DOHH2 (cell line): ENCODE results near the gene USP40.

Experiments used
- H3F3A ChIP-seq: fragments of 200-600 bp; sonication (generic), shearing (Covaris generic); 2 replicates; pipeline ENCODE4 v1.6.0; 2016; ENCODE audit warnings: antibody characterized with exemption, mild to moderate bottlenecking; ENCODE audit not compliant: control insufficient read depth, insufficient read depth
- H3K27ac ChIP-seq: fragments of 200-600 bp; sonication (generic); 2 replicates; pipeline ENCODE4 v1.5.1; 2014; ENCODE audit warnings: low read depth, mild to moderate bottlenecking, low read length, moderate library complexity
- H3K27me3 ChIP-seq: fragments of 200-600 bp; sonication (generic); 2 replicates; pipeline ENCODE4 v1.6.1; 2014; ENCODE audit warnings: mild to moderate bottlenecking, low read length, mixed read lengths; ENCODE audit not compliant: control insufficient read depth
- H3K36me3 ChIP-seq: fragments of 200-600 bp; sonication (generic); 2 replicates; pipeline ENCODE4 v1.6.1; 2014; ENCODE audit warnings: mild to moderate bottlenecking, low read length, moderate library complexity, mixed read lengths; ENCODE audit not compliant: control insufficient read depth
- H3K4me1 ChIP-seq: fragments of 200-600 bp; sonication (generic); 2 replicates; pipeline ENCODE4 v1.6.1; 2014; ENCODE audit warnings: mild to moderate bottlenecking, low read length, mixed read lengths; ENCODE audit not compliant: control insufficient read depth
- H3K4me2 ChIP-seq: fragments of 200-600 bp; sonication (generic); 2 replicates; pipeline ENCODE4 v1.6.0; 2014; ENCODE audit warnings: mild to moderate bottlenecking, low read length, moderate library complexity
- H3K4me3 ChIP-seq: fragments of 200-600 bp; sonication (generic); 2 replicates; pipeline ENCODE4 v1.5.1; 2014; ENCODE audit warnings: mild to moderate bottlenecking, low read length, mixed read lengths
- H3K79me2 ChIP-seq: fragments of 200-600 bp; sonication (generic); 2 replicates; pipeline ENCODE4 v1.6.1; 2014; ENCODE audit warnings: mild to moderate bottlenecking, low read length, mixed read lengths; ENCODE audit not compliant: control insufficient read depth
- H3K9me2 ChIP-seq: fragments of 200-600 bp; sonication (generic); replicated peaks from 2 replicates; pipeline ENCODE4 v1.6.1; 2014; ENCODE audit warnings: mild to moderate bottlenecking, low read length, mixed read lengths; ENCODE audit not compliant: control insufficient read depth
- H3K9me3 ChIP-seq: fragments of 200-600 bp; sonication (generic); 2 replicates; pipeline ENCODE4 v1.6.1; 2014; ENCODE audit warnings: antibody characterized with exemption, low read length, mixed read lengths; ENCODE audit not compliant: control insufficient read depth, insufficient read depth
- H4K20me1 ChIP-seq: fragments of 200-600 bp; sonication (generic); 2 replicates; pipeline ENCODE4 v1.6.0; 2014; ENCODE audit warnings: low read depth, mild to moderate bottlenecking, antibody characterized with exemption, low read length, moderate library complexity; ENCODE audit not compliant: control insufficient read depth, insufficient read depth
- CTCF ChIP-seq: fragments of 200-600 bp; sonication (generic); IDR thresholded peaks from one replicate; pipeline ENCODE4 v1.5.1; 2014; ENCODE audit warnings: antibody characterized with exemption, mild to moderate bottlenecking, low read depth, low read length; ENCODE audit not compliant: poor library complexity, severe bottlenecking
- EZH2phosphoT487 ChIP-seq: fragments of 200-600 bp; sonication (generic); IDR thresholded peaks from 2 replicates; pipeline ENCODE4 v1.6.1; 2017; ENCODE audit warnings: borderline replicate concordance, mild to moderate bottlenecking, antibody characterized with exemption, low read length, moderate library complexity, mixed read lengths

The USP40 gene

DNA sequence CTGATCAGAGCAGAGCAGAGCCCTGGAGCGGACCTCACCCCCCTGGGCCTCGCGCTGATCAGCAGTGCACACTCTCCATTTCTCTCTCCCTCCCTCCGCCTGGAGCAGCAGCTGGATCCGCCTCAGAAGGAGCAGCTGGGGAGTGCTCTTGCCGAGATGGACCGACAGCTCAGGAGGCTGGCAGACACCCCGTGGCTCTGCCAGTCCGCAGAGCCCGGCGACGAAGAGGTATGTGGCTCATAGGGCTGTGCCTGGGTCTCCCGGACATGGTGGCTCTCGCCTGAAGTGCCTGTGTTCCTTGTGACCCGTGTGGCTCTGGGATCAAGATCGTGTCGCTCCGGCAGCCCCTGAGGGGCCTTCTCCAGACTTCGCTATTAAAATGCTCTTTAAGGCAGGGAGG, 102.5 kb downstream of the USP40 start:
- Histone ChIP-seq H3K27me3 (no peaks in the 10 kb centered on the region), H3K27ac (no peak overlapping the region), H3K4me3 (no peak overlapping the region), H3K9me3 (no peaks in the 10 kb centered on the region), H3K79me2 (no peaks in the 10 kb centered on the region), H3F3A (no peaks in the 10 kb centered on the region), H4K20me1 (no peaks in the 10 kb centered on the region), H3K36me3 (peaks cover 55% of the 10 kb centered on the region), H3K4me1 (no peaks in the 10 kb centered on the region), H3K4me2 (no peak overlapping the region), H3K9me2 (no peaks in the 10 kb centered on the region)
- TF ChIP-seq CTCF (no peak), EZH2phosphoT487 (no peak)

- Histone ChIP-seq H3K36me3 (peaks cover 55% of the 10 kb centered on the region), H4K20me1 (no peaks in the 10 kb centered on the region)
Measured at GRCh38 chr2:233463586-233463985, 103.0 kb downstream of the USP40 start.

GRCh38 chr2:233462826-233463470, 103.6 kb downstream of the USP40 start:
- Histone ChIP-seq H3K4me1 (no peaks in the 10 kb centered on the region), H3F3A (no peaks in the 10 kb centered on the region), H3K27me3 (no peaks in the 10 kb centered on the region), H3K4me3 (no peak overlapping the region), H3K36me3 (peaks cover 50% of the 10 kb centered on the region), H4K20me1 (no peaks in the 10 kb centered on the region), H3K27ac (no peak overlapping the region), H3K4me2 (no peak overlapping the region), H3K9me3 (no peaks in the 10 kb centered on the region), H3K79me2 (no peaks in the 10 kb centered on the region), H3K9me2 (no peaks in the 10 kb centered on the region)
- TF ChIP-seq CTCF (no peak), EZH2phosphoT487 (no peak)

More at GRCh38 chr2:233463586-233463985, 103.0 kb downstream of the USP40 start:
- Histone ChIP-seq H3K27ac (no peak overlapping the region), H3K79me2 (no peaks in the 10 kb centered on the region), H3K9me2 (no peaks in the 10 kb centered on the region), H3K9me3 (no peaks in the 10 kb centered on the region), H3K4me2 (no peak overlapping the region), H3K4me1 (no peaks in the 10 kb centered on the region), H3F3A (no peaks in the 10 kb centered on the region), H3K27me3 (no peaks in the 10 kb centered on the region), H3K4me3 (no peak overlapping the region)
- TF ChIP-seq EZH2phosphoT487 (no peak), CTCF (no peak)
